SK-N-SH (cell line): ENCODE results near the gene KIAA0319L. TPM values are rescaled to one million over a fixed set of nuclear protein-coding genes. Genes with fewer than 3 reads are reported as not detected.

Experiments
- CTCF ChIA-PET: fragments of 300-600, 350-600 bp; formaldehyde crosslinking; extraction: SDS; loops from one replicate; lab custom pipeline; 2021; lab: Yijun Ruan, JAX
- POLR2A ChIA-PET: fragments of 350-600 bp; sonication (Branson Sonifier 250); formaldehyde crosslinking; extraction: SDS; loops from one replicate; lab custom pipeline; 2020; ENCODE audit warnings: antibody characterized with exemption, inconsistent platforms; lab: Yijun Ruan, JAX
- DNase-seq: peaks from one replicate; pipeline ENCODE4 v3.0.0; 2012
- H2AFZ ChIP-seq: fragments of 200-600 bp; sonication (generic); 2 replicates; pipeline ENCODE4 v1.8.1; 2016; ENCODE audit warnings: antibody characterized with exemption, mild to moderate bottlenecking, low read depth
- H3F3A ChIP-seq: fragments of 200-600 bp; sonication (generic); replicated peaks from 2 replicates; pipeline ENCODE3; 2016; ENCODE audit warnings: antibody characterized with exemption, mild to moderate bottlenecking; ENCODE audit not compliant: insufficient read depth
- H3K27ac ChIP-seq, 2 experiments: fragments of 200-500 bp in 1 of 2; fragments of 200-600 bp in 1 of 2; sonication (Bioruptor generic) in 1 of 2; sonication (generic), shearing (Covaris generic) in 1 of 2; 2 replicates each; pipeline versions ENCODE4 v1.5.1 to v1.6.1; 2014 to 2016; ENCODE audit warnings: low read depth in 2 of 2, inconsistent platforms in 1 of 2, low read length in 1 of 2, mild to moderate bottlenecking in 1 of 2, mixed read lengths in 1 of 2
- H3K27me3 ChIP-seq: fragments of 200-600 bp; sonication (generic), shearing (Covaris generic); 2 replicates; pipeline ENCODE4 v1.6.1; 2016; ENCODE audit warnings: mixed run types; ENCODE audit not compliant: insufficient read depth
- H3K36me3 ChIP-seq, 2 experiments: fragments of 200-500 bp in 1 of 2; fragments of 200-600 bp in 1 of 2; sonication (Bioruptor generic) in 1 of 2; sonication (generic) in 1 of 2; replicated peaks in 1 of 2; 2 replicates each; pipeline versions ENCODE3 to v1.5.1; 2014 to 2016; ENCODE audit warnings: low read length in 1 of 2, mild to moderate bottlenecking in 1 of 2; ENCODE audit not compliant: insufficient read depth in 2 of 2, control insufficient read depth in 1 of 2
- H3K4me1 ChIP-seq, 2 experiments: fragments of 200-500 bp in 1 of 2; fragments of 200-600 bp in 1 of 2; sonication (Bioruptor generic) in 1 of 2; sonication (generic), shearing (Covaris generic) in 1 of 2; 2 replicates each; pipeline versions ENCODE4 v1.5.1 to v1.6.1; 2014 to 2016; ENCODE audit warnings: low read depth in 1 of 2, low read length in 1 of 2, mixed run types in 1 of 2; ENCODE audit not compliant: insufficient read depth in 2 of 2, control insufficient read depth in 1 of 2
- H3K4me2 ChIP-seq: fragments of 200-600 bp; sonication (generic), shearing (Covaris generic); 2 replicates; pipeline ENCODE4 v1.6.1; 2017; ENCODE audit warnings: mixed run types
- H3K4me3 ChIP-seq, 2 experiments: fragments of 200-500 bp in 1 of 2; fragments of 200-600 bp in 1 of 2; sonication (Bioruptor generic) in 1 of 2; sonication (generic), shearing (Covaris generic) in 1 of 2; 2 replicates each; pipeline versions ENCODE4 v1.5.1 to v1.8.1; 2014 to 2016; ENCODE audit warnings: low read depth in 2 of 2, inconsistent platforms in 1 of 2, low read length in 1 of 2, mild to moderate bottlenecking in 1 of 2, mixed read lengths in 1 of 2, moderate library complexity in 1 of 2
- H3K79me2 ChIP-seq: fragments of 200-600 bp; sonication (generic); 2 replicates; pipeline ENCODE4 v1.8.1; 2017; ENCODE audit warnings: mild to moderate bottlenecking; ENCODE audit not compliant: insufficient read depth
- H3K9ac ChIP-seq: fragments of 200-600 bp; sonication (generic); 2 replicates; pipeline ENCODE4 v1.6.1; 2017; ENCODE audit warnings: mixed run types
- H3K9me2 ChIP-seq: fragments of 200-600 bp; sonication (generic); 2 replicates; pipeline ENCODE4 v1.6.1; 2017; ENCODE audit warnings: mixed run types
- H3K9me3 ChIP-seq: fragments of 200-600 bp; sonication (generic); 2 replicates; pipeline ENCODE4 v1.6.1; 2017; ENCODE audit warnings: mixed run types, mild to moderate bottlenecking, moderate library complexity
- H4K20me1 ChIP-seq: fragments of 200-600 bp; sonication (generic); 2 replicates; pipeline ENCODE4 v1.6.1; 2017; ENCODE audit warnings: mild to moderate bottlenecking, mixed run types; ENCODE audit not compliant: insufficient read depth
- CTCF ChIP-seq: fragments of 200-600 bp; sonication (generic); IDR thresholded peaks from 2 replicates; pipeline ENCODE4 v1.6.1; 2017; ENCODE audit warnings: antibody characterized with exemption, mild to moderate bottlenecking, moderate library complexity
- EZH2phosphoT487 ChIP-seq: fragments of 200-600 bp; sonication (generic); IDR thresholded peaks from 2 replicates; pipeline ENCODE4 v1.6.1; 2017; ENCODE audit warnings: low read depth, mixed run types, mild to moderate bottlenecking, antibody characterized with exemption, moderate library complexity, borderline replicate concordance
- FOSL2 ChIP-seq: IDR thresholded peaks from 2 replicates; pipeline ENCODE4 v1.4.0; 2012; ENCODE audit warnings: low read depth, mild to moderate bottlenecking, moderate library complexity, borderline replicate concordance
- FOXJ3 ChIP-seq: sonication (generic); formaldehyde crosslinking; IDR thresholded peaks from 2 replicates; pipeline ENCODE4 v1.5.1; 2020; ENCODE audit warnings: mild to moderate bottlenecking, missing genetic modification reagents
- FOXM1 ChIP-seq: IDR thresholded peaks from 2 replicates; pipeline ENCODE4 v1.4.0; 2012; ENCODE audit warnings: low read depth, mild to moderate bottlenecking
- GABPA ChIP-seq: IDR thresholded peaks from 2 replicates; pipeline ENCODE4 v1.4.0; 2012; ENCODE audit warnings: low read depth, mild to moderate bottlenecking
- GATA2 ChIP-seq: sonication (generic); formaldehyde crosslinking; IDR thresholded peaks from 2 replicates; pipeline ENCODE4 v1.5.0; 2020; ENCODE audit warnings: mild to moderate bottlenecking, missing genetic modification reagents
- IRF3 ChIP-seq: fragments of 150-350 bp; IDR thresholded peaks from 2 replicates; pipeline ENCODE4 v1.6.1; 2016; ENCODE audit warnings: mild to moderate bottlenecking, low read depth, low read length
- JUND ChIP-seq: IDR thresholded peaks from 2 replicates; pipeline ENCODE4 v1.4.0; 2012
- MAX ChIP-seq: IDR thresholded peaks from 2 replicates; pipeline ENCODE4 v1.4.0; 2012; ENCODE audit warnings: low read depth
- MEF2A ChIP-seq: IDR thresholded peaks from 2 replicates; pipeline ENCODE4 v1.4.0; 2012; ENCODE audit warnings: low read depth, borderline replicate concordance
- POLR2AphosphoS5 ChIP-seq: IDR thresholded peaks from 2 replicates; pipeline ENCODE4 v1.6.1; 2012; ENCODE audit warnings: low read depth, low read length
- RAD21 ChIP-seq: IDR thresholded peaks from 2 replicates; pipeline ENCODE4 v1.6.1; 2012; ENCODE audit warnings: mild to moderate bottlenecking, low read length
- RCOR1 ChIP-seq: fragments of 150-350 bp; IDR thresholded peaks from 2 replicates; pipeline ENCODE4 v1.6.1; 2017; ENCODE audit warnings: antibody characterized with exemption, low read length
- REST ChIP-seq: IDR thresholded peaks from 2 replicates; pipeline ENCODE4 v1.6.1; 2012; ENCODE audit warnings: mild to moderate bottlenecking, low read depth, low read length, moderate library complexity
- SIN3A ChIP-seq: IDR thresholded peaks from 2 replicates; pipeline ENCODE4 v1.6.1; 2012; ENCODE audit warnings: low read depth, mild to moderate bottlenecking, low read length, moderate library complexity, borderline replicate concordance
- ZBTB33 ChIP-seq: IDR thresholded peaks from 2 replicates; pipeline ENCODE4 v1.4.0; 2012; ENCODE audit warnings: low read depth, borderline replicate concordance
- WGBS: methylation state at CpG from one replicate; pipeline ENCODE4 v1.1.6; 2017; ENCODE audit warnings: low lambda C conversion rate; 5-methylcytosine and 5-hydroxymethylcytosine counted together
- polyA plus RNA-seq, 3 experiments: library from polyadenylated mRNA; depleted of rRNA; stranded (reverse); fragments of >200 nt; gene quantifications; 2 replicates each; pipeline ENCODE4 v1.2.3, GENCODE V29; 2012
- TF ChIP-seq, protein P1 (sequence below): fragments of 150-350 bp; IDR thresholded peaks from 2 replicates; pipeline ENCODE4 v1.6.1; 2017; ENCODE audit warnings: antibody characterized with exemption, low read length, low read depth, borderline replicate concordance
- TF ChIP-seq, protein P2 (sequence below): IDR thresholded peaks from 2 replicates; pipeline ENCODE4; 2012

The KIAA0319L gene
- polyA plus RNA-seq, 1 of the 3 experiments (the other 2 are of a cell fraction) = 51.9 TPM

DNA sequence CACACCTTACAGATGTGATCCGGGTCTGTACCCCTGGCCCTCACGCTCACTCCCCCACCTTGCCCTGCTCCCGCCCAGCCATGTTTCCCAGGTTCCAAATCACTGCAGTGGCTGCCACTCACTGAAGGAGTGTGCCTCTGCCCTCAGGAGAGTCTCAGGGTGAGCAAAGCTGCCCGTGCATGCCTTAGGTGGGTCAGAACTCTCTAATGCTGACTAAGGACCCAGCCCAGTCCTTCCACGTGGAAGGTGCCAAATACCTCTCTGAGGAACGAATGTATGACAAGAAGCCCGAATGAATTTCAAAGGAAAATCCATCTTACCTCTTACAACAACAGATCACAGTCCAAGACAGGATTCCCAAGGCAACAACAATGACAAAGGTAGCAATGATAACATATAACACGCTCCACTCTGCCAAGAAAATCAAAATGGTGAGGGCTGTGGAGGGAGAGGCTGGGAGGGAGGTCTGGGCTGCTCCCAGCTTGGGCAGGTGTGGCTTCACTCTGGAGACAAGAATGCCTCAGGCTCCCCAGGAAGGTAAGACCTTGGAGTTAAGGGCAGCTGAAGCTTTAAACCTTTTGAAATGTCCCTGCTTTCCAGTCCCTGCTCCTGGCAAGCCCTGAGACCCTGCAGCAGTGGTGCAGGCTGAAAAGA, 115.2 kb downstream of the KIAA0319L start:
- DNase-seq = no peak
- no peaks in the 10 kb centered on the region for H3F3A ChIP-seq
- peaks cover 29 to 83% of the 10 kb centered on the region in 2 experiments for H3K36me3 ChIP-seq
- TF ChIP-seq POLR2AphosphoS5 (no peak), RAD21 (no peak), CTCF (no peak), RCOR1 (no peak), EZH2phosphoT487 (no peak), IRF3 (no peak), JUND (no peak), GATA2 (no peak), FOSL2 (no peak), ZBTB33 (no peak), GABPA (no peak), MEF2A (no peak), MAX (no peak), FOXM1 (no peak), FOXJ3 (CRISPR knock-in tag) (no peak), SIN3A (no peak), REST (no peak)
- TF ChIP-seq, protein P1, sequence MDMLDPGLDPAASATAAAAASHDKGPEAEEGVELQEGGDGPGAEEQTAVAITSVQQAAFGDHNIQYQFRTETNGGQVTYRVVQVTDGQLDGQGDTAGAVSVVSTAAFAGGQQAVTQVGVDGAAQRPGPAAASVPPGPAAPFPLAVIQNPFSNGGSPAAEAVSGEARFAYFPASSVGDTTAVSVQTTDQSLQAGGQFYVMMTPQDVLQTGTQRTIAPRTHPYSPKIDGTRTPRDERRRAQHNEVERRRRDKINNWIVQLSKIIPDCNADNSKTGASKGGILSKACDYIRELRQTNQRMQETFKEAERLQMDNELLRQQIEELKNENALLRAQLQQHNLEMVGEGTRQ = no peak
- TF ChIP-seq, protein P2, sequence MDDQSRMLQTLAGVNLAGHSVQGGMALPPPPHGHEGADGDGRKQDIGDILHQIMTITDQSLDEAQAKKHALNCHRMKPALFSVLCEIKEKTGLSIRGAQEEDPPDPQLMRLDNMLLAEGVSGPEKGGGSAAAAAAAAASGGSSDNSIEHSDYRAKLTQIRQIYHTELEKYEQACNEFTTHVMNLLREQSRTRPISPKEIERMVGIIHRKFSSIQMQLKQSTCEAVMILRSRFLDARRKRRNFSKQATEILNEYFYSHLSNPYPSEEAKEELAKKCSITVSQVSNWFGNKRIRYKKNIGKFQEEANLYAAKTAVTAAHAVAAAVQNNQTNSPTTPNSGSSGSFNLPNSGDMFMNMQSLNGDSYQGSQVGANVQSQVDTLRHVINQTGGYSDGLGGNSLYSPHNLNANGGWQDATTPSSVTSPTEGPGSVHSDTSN = no peak
- no peak overlapping the region for H2AFZ ChIP-seq
- POLR2A ChIA-PET = no interaction called here
- no peaks in the 10 kb centered on the region for H3K27me3 ChIP-seq
- H3K9ac ChIP-seq = no peak overlapping the region
- no peaks in the 10 kb centered on the region for H3K79me2 ChIP-seq
- CTCF ChIA-PET = interaction anchor here (1.3 to 1.8 kb wide), 4 partner anchors 10 to 285 kb away, joined by 3 to 10 read pairs (median 6); no protein-coding TSS in a partner anchor
- no peaks in the 10 kb centered on the region for H4K20me1 ChIP-seq
- no peaks in the 10 kb centered on the region for H3K4me1 ChIP-seq
- no peak overlapping the region for H3K27ac ChIP-seq
- 94% methylated on average over 8 of the region's 8 CpGs for WGBS
- H3K4me2 ChIP-seq = no peak overlapping the region
- no peaks in the 10 kb centered on the region for H3K9me2 ChIP-seq
- no peaks in the 10 kb centered on the region for H3K9me3 ChIP-seq
- H3K4me3 ChIP-seq = no peak overlapping the region
